Activated gamma-delta T cell (primary cell): ENCODE results near the gene COL20A1.

Source experiments
- DNase-seq: peaks from one replicate; lab custom pipeline; 2025; lab: John Stamatoyannopoulos, UW

COL20A1 gene

DNA sequence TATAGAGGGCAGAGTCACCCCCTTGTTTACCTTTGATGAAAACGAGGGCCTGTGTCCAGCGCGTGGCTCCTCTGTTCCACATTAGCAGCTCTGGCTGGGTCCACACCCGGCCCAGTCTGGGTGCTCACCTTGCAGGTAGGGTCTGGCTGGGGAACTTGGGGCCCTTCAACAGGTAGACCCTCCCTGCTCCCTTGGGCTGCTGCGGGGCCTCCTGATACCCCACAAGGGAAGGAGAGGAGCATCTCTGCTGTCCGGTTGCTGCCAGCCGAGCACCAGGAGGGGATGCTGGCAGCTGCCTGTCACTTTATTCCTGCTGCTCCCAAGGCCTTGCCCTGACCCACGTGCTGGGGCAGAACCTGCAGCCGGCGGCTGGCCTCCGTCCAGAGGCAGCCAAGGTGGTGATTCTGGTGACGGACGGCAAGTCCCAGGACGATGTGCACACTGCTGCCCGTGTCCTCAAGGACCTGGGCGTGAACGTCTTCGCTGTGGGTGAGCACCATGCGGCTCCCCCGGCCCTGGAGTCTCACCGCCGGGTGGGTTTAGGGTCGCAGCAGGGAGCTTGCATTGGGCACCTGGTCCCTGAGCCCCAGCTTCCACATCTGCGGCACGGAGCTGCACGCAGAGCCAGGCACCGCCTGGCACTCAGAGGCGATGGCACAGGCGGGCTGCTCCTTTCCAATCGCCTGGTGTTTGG, 15.4 kb downstream of the COL20A1 start:
- no peak for DNase-seq

DNA sequence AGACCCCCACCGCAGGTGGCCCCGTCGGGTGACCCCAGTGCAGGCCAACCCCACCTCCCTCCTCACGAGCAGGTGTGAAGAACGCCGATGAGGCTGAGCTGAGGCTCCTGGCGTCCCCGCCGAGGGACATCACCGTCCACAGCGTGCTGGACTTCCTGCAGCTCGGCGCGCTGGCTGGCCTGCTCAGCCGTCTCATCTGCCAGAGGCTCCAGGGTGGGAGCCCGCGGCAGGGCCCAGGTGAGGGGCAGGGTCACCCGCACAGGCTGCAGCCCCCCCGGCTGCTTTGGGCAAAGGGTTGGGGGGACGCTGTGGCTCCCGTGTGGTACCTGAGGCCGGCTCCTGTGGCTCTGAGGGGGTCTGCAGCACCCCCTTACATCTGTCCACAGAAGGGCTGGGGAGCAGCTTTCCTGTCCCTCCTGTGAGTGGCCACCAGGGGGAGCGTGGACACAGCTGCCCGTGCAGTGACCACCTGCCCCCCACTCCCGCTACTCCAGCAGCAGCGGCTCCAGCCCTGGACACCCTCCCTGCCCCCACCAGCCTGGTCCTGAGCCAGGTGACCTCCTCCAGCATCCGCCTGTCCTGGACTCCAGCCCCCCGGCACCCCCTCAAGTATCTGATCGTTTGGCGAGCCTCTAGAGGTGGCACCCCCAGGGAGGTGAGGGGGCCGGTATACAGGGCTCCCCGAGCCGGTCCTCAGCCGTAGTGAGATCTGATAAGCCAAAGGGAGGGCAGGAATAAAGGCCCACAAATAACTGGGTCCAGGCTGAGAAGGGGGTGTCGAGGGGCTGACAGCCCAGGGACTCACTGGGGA, 16.5 kb downstream of the COL20A1 start:
- DNase-seq: no peak

DNA sequence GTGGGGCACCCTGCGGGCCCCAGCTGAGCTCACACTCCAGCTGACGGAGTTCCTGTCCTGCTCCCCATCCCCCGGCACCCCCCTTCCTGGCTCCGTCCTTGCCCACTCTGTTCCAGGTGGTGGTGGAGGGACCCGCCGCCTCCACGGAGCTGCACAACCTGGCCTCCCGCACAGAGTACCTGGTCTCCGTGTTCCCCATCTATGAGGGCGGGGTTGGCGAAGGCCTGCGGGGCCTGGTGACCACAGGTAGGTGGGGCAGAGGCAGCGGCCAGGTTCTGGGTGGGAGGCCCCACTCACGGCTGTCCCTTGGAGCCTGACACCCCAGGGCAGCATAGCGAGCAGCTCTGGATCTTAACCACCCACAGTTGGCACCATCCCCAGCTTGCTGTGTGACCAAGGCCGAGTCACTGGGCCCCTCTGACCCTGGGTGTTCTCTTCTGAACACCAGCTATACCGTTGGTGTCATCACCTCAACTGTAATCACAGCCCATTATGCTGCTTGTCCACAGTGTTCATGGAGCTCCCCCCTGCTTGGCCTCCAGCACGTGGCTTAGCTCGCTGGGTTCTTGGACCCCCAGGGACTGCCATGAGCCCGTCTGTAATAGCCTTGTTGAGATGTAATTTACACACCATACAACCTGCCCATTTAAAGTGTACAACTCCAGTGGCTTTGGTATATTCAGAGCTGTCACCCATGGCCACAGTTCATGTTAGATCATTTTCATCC, 17.4 kb downstream of the COL20A1 start:
- no peak for DNase-seq

DNA sequence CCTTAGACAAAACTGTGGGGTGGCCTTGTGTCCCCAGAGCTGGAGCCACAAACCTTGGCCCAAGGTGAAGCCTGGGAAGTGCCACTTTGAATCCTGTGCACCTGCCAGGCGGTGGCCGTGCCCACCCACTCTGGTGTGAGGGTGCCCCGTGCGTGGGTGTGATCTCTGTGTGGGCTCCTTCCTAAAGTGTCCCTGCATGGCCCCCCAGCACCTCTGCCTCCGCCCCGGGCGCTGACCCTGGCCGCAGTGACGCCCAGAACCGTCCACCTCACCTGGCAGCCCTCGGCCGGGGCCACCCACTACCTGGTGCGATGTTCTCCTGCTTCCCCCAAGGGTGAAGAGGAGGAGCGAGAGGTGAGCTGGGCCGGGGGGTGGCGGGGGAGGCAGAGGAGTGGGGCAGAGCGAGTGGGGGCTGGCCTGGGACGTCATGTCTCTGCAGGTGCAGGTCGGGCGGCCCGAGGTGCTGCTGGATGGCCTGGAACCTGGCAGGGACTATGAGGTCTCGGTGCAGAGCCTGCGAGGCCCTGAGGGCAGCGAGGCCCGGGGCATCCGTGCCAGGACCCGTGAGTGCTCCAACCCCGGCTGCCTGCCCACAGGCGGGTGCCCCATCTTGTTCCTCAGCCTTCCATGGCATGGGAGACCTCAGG, 18.3 kb downstream of the COL20A1 start:
- no peak for DNase-seq

DNA sequence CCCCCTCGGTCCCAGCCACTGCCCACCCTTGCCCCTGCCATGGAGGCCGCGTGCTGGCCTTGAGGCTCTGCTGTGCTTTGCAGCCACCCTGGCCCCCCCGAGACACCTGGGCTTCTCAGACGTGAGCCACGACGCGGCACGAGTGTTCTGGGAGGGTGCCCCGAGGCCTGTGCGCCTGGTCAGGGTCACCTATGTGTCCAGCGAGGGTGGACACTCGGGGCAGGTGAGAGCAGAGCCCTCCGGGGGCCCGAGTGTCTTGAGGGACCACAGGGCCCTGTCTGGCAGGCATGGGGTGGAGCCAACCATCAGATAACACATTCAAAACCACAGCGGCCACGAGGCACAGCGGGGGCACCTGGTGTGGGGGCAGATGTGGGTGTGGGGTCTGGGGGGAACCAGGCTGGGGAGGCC, 18.9 kb downstream of the COL20A1 start:
- DNase-seq: no peak

DNA sequence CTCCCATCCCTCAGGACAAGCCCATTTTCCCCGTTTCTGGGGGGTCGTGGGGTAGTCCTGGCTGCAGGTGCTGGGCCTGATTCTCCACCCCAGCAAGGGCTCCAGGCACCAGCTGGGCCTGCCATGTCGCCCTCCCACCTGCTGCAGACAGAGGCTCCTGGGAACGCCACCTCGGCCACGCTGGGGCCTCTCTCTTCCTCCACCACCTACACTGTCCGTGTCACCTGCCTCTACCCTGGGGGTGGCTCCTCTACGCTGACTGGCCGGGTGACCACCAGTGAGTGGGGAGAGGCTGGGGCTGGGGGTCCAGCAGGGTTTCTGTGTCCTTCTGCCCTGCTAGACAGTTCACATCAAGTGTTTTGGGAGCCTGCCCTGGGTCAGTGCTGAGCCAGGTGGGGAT, 19.3 kb downstream of the COL20A1 start:
- DNase-seq: no peak

DNA sequence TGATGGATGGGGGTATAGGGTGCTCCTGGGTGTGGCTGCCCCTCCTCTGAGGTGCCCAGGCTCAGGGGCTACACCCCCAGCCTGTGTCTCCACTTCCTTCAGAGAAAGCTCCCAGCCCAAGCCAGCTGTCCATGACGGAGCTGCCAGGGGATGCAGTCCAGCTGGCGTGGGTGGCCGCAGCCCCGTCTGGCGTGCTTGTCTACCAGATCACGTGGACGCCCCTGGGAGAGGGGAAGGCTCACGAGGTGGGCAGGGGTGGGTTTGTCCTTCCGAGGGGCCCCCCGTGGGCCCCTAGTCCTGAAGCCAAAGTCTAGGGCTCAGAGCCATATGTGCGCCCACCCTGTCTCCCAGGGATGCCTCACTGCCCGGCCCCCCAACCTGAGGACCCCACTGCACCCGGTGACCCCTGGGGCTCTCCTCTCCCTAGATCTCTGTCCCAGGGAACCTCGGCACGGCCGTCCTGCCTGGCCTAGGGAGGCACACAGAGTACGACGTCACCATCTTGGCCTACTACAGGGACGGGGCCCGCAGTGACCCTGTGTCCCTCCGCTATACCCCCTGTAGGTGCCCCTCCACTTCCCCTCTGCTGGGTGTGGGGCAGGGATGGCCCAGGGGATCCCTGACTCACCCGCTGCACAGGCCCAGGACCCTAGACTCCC, 19.8 kb downstream of the COL20A1 start:
- no peak for DNase-seq

DNA sequence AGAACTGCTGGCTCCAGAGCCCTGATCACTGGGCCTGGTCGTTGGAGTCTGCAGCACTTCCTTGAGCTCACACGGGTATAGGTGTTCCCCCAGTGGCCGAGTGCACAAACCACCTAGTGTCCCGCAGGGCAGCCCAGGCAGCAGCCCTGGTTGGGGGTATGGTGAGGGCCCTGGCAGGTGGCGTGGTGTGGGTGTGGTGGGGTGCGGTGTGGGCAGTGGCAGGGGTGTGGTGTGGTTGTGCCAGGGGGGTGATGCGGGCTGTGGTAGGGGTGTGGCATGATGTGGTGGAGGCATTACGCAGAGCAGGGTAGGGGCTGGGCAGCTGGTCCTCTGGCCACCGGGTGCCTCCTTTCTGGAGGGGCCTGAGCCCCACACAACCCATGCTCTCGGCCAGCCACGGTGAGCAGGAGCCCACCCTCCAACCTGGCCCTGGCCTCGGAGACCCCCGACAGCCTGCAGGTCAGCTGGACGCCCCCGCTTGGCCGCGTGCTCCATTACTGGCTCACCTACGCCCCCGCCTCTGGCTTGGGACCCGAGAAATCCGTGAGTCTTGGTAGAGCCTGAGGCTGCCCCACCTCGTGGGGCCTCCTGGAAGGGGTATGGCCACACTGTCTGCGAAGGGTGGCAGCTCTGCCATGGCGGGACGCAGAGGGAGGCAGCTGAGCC, 20.5 kb downstream of the COL20A1 start:
- DNase-seq: no peak

DNA sequence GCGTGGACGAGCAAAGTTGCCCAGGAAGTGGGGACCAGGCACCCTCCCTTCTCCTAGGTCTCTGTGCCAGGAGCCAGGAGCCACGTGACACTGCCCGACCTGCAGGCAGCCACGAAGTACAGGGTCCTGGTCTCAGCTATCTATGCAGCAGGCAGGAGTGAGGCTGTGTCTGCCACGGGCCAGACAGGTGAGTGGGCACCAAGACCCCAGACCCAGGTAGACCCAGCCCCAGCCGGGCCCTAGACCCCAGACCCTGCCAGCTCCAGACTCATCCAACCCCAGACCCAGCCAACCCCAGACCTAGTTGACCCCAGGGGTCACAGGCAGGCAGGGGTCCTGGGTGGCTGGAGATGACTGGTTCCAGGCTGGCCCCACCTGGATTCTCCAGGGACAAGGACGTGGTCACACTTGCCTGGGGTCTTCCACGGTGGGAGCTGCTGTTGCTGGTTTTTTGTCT, 21.1 kb downstream of the COL20A1 start:
- DNase-seq: no peak

DNA sequence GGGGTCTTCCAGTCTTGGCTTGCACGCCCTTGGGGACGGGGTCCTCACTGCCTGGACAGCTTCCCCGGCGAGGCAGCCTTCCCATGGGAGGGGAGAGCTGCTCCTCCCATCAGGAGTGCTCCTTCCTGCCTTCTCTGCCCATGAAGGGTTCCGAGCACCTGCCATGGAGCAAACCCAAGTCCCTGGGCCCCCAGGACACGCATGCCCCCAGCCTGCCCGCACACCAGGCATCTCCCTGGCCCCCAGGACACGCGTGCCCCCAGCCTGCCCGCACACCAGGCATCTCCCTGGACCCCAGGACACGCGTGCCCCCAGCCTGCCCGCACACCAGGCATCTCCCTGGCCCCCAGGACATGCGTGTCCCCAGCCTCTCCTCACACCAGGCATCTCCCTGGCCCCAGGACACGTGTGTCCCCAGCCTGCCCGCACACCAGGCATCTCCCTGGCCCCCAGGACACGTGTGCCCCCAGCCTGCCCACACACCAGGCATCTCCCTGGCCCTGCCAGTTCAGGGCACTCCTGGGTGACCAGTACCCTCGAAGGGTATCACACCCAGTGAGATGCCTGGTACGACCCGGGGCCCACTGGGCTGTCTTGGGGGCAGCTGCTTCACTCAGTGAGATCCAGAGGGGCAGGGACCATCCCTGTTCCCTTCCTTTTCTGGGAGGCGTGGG, 21.7 kb downstream of the COL20A1 start:
- DNase-seq: no peak

DNA sequence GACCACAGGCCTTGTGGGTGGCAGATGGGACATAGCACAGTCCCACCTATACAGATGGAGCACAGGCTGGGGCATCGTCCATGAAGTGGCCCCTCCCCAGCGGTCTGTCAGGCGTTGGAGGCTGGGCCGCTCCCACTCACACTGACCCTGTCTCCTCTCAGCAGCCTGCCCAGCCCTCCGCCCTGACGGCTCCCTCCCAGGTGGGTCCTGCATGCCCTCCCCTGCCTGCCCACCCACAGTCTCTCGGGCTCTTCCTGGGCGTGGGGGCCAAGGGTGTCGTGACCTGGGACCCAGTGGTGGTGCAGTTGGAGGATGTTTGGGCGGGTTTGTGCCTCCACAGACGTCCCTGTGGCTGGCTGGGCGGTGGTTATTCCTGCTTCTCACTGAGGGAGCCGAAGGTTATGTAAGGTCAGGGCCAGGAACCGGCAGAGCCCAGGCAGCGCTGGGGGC, 22.3 kb downstream of the COL20A1 start:
- no peak for DNase-seq

DNA sequence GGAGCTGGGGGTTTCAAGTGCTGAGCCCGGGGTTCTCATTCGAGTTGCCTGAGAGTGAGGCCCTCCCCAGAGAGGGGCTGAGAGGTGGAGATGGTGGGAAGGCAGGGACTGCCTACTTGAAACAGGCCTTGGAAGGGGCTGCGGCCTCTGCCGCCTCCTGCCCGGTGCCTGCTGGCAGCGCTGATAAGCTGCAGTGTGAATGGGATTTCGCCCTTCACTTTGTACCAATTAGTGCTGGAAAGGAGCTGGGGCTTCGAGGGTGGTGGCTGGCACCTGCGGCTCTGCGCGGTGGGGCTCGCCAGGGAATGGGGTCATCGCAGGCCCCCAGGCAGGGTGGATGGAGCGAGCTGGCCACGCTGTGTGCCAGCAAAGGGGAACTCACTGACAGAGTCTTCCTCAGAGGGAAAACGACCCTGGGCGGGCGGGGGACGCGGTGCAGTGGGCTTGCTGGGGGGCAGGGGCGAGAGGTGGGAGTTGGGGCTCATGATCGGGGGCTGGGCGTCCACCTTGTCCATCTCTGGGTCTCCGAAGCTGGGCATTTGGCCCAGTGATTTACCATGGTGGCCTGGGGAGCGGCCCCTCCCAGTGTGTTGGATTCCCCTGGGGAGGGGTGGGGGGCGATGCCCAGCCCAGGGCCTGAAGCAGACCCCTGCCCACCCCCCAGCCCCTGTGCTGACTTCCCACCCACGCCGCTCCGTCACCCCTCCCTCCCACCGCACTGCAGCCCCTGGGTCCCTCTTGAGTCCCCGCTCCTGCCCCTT, 22.9 kb downstream of the COL20A1 start:
- DNase-seq: no peak

DNA sequence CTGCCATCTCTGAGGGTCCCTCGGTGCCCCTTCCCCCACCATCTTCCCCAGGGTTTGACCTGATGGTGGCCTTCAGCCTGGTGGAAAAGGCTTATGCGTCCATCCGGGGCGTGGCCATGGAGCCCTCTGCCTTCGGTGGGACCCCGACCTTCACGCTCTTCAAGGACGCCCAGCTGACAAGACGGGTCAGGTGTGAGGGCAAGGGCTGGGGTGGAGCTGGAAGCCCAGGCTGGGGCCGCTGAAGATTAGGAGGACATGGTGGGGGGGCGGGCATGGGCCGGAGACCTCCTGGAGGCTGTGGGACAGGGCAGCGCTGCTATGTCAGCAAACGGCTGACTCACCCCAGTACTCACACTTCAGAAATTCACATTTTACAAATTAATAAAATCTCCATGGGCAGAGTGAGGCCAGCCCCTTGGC, 23.5 kb downstream of the COL20A1 start:
- no peak for DNase-seq

DNA sequence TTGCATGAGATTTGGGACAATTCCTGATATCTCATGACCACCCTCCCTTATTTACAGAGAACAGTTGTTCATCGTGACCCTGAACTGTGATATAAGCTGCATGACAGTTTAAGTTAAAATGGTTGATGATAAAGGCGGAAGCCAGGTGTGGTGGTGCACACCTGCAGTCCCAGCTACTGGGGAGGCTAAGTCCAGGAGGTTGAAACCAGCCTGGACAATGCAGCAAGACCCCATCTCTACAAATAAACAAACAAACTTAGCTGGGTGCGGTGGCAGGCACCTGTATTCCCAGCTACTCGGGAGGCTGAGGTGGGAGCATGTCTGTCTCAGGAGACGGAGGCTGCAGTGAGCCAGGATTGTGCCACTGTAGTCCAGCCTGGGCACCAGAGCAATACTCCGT, 24.1 kb downstream of the COL20A1 start:
- no peak for DNase-seq

DNA sequence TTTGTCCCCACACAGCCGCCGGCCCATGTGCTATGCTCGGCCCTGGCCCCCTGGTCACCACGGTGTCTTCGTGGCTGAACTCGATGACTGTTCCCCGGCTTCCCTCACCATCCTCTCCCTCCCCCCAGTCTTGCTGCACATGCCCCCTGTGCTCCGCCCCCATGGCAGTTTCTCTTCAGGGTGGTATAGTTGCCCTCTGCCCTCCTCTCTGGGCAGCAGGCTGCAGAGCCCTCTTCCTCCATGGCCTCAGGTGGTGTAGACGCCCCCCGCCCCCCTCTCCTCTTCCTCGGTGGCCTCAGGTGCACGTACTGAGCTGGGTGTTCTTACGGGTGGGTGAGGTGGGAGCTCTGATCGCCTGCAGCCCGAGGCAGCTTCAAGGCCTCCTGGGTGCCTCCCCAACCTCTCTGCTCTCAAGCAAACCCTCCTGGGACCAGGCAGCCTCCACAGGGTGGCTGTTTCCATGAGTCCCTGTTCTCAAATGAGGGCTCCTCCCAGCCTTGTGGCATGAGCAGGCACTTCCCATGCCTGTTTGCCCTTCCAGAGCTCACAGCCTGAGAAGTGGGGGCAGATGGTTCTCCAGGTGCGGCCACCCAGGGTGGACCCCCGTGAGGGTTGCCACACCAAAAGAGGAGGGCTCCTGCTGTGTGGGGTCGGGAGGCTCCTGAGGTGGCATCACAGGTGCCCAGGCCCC, 24.8 kb downstream of the COL20A1 start:
- DNase-seq: no peak

DNA sequence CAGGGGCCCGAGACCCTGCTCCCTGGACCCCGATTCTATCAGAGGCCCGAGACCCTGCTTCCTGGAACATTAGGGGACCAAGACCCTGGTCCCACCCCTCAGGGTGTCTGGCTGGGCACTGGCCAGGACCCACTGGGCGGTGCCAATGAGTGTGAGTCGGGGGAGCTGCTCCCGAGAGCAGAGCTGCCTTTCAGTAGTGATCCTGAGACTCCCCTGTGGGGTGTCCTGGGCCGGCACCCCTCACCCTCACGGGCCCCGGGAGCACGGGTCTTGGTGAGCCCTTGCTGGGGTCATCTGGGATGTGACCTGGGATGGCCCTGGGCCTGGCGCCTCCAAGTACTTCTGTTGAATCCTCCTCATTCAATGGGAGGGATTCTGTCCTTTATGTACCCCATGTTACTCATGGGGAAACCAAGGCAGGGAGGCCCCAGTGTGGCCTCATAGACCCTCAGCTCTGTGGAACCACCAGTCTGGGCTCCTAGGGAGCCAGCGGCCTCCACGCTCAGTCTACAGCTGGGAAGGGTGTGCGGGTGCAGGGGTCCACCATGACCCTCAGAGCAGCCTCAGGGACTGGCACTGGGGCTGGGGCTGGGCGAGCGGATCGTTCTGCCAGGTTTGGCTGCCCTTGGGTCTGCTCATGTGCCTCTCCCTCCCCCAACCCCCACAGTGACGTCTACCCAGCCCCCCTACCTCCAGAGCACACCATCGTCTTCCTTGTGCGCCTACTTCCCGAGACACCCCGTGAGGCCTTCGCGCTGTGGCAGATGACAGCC, 25.6 kb downstream of the COL20A1 start:
- no peak for DNase-seq

DNA sequence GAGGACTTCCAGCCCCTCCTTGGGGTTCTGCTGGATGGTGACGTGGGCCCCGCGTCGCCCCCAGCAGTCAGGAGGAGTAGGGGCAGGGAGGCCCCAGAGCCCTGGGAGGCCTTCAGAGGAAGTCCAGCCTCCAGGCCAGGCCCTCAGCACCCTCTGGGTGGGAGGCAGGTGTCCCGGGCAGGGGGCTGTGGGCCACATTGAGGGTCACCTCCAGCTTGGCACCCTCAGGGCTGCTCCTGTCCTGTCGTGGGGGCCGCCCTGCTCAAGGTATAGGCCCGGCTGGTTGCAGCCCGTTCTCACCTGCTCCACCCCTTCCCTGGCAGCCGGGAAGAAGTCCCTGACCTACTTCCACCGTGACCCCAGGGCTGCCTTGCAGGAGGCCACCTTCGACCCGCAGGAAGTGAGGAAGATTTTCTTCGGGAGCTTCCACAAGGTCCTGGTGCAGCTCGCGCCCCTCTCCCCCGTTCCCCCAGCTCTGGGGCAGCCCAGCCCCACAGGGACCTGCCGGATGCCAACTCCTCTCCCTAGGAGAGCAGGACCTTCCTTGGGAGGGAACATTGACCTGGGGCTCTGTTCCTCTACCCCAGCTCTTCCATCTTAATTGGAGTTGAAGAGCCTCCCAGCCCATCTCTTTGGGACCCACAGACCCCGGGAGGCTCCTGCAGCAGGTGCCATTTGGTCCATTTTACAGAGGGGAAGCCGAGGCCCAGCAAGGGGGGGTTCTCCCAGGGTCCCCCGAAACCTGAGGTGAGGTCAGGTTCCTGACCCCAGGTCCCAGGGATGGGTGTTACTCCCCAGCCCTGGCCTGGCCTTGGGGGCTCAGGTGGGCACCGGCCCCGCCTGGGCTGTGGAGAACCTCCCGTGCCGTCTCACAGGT, 26.4 kb downstream of the COL20A1 start:
- no peak for DNase-seq
